Mesenchymal stem cell (in vitro differentiated cells and primary cell): ENCODE data around the gene IFNL3.

ENCODE experiments used
- DNase-seq: peaks from one replicate; pipeline ENCODE4 v3.0.0-alpha.2; 2013
- H2AFZ ChIP-seq: one replicate; pipeline ENCODE4 v1.6.1; 2013; ENCODE audit warnings: low read depth, mild to moderate bottlenecking, control low read depth, inconsistent platforms, low read length, moderate library complexity
- H2AK5ac ChIP-seq: 2 replicates; pipeline ENCODE4 v1.6.1; 2013; ENCODE audit warnings: low read length, moderate library complexity, mild to moderate bottlenecking, inconsistent platforms; ENCODE audit not compliant: severe bottlenecking
- H2BK120ac ChIP-seq: one replicate; pipeline ENCODE4 v1.6.1; 2013; ENCODE audit warnings: low read depth, mild to moderate bottlenecking, inconsistent platforms, low read length, moderate library complexity
- H2BK12ac ChIP-seq, 2 experiments: one replicate each; pipeline ENCODE4 v1.6.1; 2013; ENCODE audit warnings: inconsistent platforms in 2 of 2, low read length in 2 of 2, mild to moderate bottlenecking in 2 of 2, moderate library complexity in 2 of 2, control low read depth in 1 of 2
- H2BK15ac ChIP-seq: one replicate; pipeline ENCODE4 v1.6.1; 2013; ENCODE audit warnings: mild to moderate bottlenecking, low read depth, inconsistent platforms; ENCODE audit not compliant: poor library complexity, severe bottlenecking
- H2BK5ac ChIP-seq: 2 replicates; pipeline ENCODE4 v1.6.1; 2013; ENCODE audit warnings: low read depth, mild to moderate bottlenecking, low read length, control low read depth, inconsistent platforms; ENCODE audit not compliant: poor library complexity, severe bottlenecking
- H3K14ac ChIP-seq, 2 experiments: one replicate each; pipeline ENCODE4 v1.6.1; 2013; ENCODE audit warnings: inconsistent platforms in 2 of 2, low read length in 2 of 2, control low read depth in 1 of 2, mild to moderate bottlenecking in 1 of 2, moderate library complexity in 1 of 2
- H3K18ac ChIP-seq, 2 experiments: one replicate each; pipeline ENCODE4 v1.6.1; 2013; ENCODE audit warnings: inconsistent platforms in 2 of 2, low read length in 2 of 2, control low read depth in 1 of 2, low read depth in 1 of 2, mild to moderate bottlenecking in 1 of 2
- H3K23ac ChIP-seq, 2 experiments: one replicate each; pipeline ENCODE4 v1.6.1; 2013; ENCODE audit warnings: inconsistent platforms in 2 of 2, low read length in 2 of 2, mild to moderate bottlenecking in 2 of 2, moderate library complexity in 2 of 2, control low read depth in 1 of 2
- H3K27ac ChIP-seq: 2 replicates; pipeline ENCODE4 v1.5.1; 2013; ENCODE audit warnings: mild to moderate bottlenecking, moderate library complexity, low read length, control low read depth, inconsistent platforms; ENCODE audit not compliant: poor library complexity, severe bottlenecking
- H3K27me3 ChIP-seq, 2 experiments: 2 replicates each; pipeline versions ENCODE4 v1.6.1 to v1.7.0; 2013; ENCODE audit warnings: low read length in 2 of 2, mild to moderate bottlenecking in 2 of 2, moderate library complexity in 2 of 2, control low read depth in 1 of 2, inconsistent platforms in 1 of 2; ENCODE audit not compliant: control insufficient read depth in 1 of 2, insufficient read depth in 1 of 2
- H3K36me3 ChIP-seq, 2 experiments: 2 replicates each; pipeline versions ENCODE4 v1.6.1 to v1.7.0; 2013; ENCODE audit warnings: low read length in 2 of 2, control low read depth in 1 of 2, inconsistent platforms in 1 of 2, low read depth in 1 of 2, mild to moderate bottlenecking in 1 of 2; ENCODE audit not compliant: insufficient read depth in 2 of 2, control insufficient read depth in 1 of 2
- H3K4ac ChIP-seq, 2 experiments: one replicate each; pipeline ENCODE4 v1.6.1; 2013; ENCODE audit warnings: inconsistent platforms in 2 of 2, low read length in 2 of 2, mild to moderate bottlenecking in 2 of 2, moderate library complexity in 2 of 2, control low read depth in 1 of 2, low read depth in 1 of 2
- H3K4me1 ChIP-seq: 2 replicates; pipeline ENCODE4 v1.6.1; 2013; ENCODE audit warnings: low read depth, low read length, control low read depth; ENCODE audit not compliant: control insufficient read depth, insufficient read depth
- H3K4me2 ChIP-seq: 2 replicates; pipeline ENCODE4 v1.6.1; 2013; ENCODE audit warnings: low read length, mild to moderate bottlenecking, inconsistent platforms; ENCODE audit not compliant: poor library complexity, severe bottlenecking
- H3K4me3 ChIP-seq, 2 experiments: 2 replicates each; pipeline versions ENCODE4 v1.5.1 to v1.7.0; 2013; ENCODE audit warnings: low read length in 2 of 2, mild to moderate bottlenecking in 2 of 2, control low read depth in 1 of 2, low read depth in 1 of 2; ENCODE audit not compliant: insufficient read depth in 1 of 2
- H3K79me1 ChIP-seq: replicated peaks from 2 replicates; pipeline ENCODE4 v1.6.1; 2013; ENCODE audit warnings: mild to moderate bottlenecking, control low read depth, low read length, inconsistent platforms; ENCODE audit not compliant: poor library complexity, severe bottlenecking
- H3K9ac ChIP-seq: 2 replicates; pipeline ENCODE4 v1.7.0; 2013; ENCODE audit warnings: mild to moderate bottlenecking, low read length, moderate library complexity
- H3K9me3 ChIP-seq: 2 replicates; pipeline ENCODE4 v1.7.0; 2013; ENCODE audit warnings: mild to moderate bottlenecking, low read length; ENCODE audit not compliant: control insufficient read depth
- H4K8ac ChIP-seq: one replicate; pipeline ENCODE4 v1.6.1; 2013; ENCODE audit warnings: inconsistent platforms, mild to moderate bottlenecking, low read length, moderate library complexity
- H4K91ac ChIP-seq: one replicate; pipeline ENCODE4 v1.6.1; 2013; ENCODE audit warnings: mild to moderate bottlenecking, low read length, inconsistent platforms
- WGBS: methylation state at CpG from one replicate; pipeline ENCODE4 v1.1.7; 2013; ENCODE audit warnings: mixed read lengths; 5-methylcytosine and 5-hydroxymethylcytosine counted together

The IFNL3 gene

DNA sequence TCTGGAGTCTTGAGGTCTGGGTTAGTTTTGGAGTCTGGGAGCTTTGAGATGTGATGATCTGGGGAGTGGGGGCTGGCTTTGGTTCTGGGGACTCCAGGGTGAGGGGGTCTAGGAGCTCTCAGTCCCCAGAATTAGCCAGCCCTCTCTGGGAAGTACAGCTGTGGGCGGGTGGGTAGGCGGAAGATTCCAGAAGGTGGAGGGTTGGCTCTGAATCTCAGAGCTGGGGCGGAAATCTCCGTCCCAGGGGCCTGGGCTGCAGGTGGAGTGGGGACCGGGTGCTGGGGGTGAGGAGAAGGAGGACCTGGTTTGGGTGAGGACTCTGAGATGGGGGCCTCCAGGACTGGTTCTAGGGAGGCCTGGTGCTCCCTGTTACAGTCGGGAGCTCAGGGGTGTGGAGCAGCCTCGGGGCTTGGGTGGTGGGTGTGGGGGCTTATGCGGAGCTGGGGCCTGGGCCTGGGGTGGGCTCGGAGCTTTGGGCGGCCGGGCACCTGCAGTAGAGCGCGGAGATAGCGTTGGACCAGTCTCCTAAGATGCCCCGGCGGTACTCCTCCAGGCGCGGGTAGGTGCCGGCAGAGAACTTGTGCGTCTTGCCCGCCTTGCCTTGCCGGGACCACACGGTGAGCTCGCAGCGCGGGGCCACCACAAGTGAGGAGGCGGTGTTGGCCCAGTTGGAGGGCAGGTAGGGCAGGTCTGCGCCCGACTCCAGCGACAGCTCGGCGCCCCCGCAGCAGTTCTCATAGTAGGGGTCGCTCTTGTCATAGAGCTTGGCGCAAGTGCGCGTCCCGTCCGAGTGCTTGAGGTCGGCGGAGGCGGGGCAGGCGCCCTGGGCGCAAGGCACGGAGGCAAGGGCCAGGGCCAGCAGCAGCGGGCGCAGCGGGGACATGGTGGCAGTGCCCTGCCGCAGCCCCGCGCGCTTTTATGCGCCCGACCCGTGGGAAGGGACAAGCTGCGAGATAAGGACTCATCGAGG, 41.1 kb downstream of the IFNL3 start, which contains the start of gene SYCN:
SYCN (minus strand) TSS at position 892 of the 970 bp plus-strand sequence; CDS start at position 883, 9 bp downstream.
- no peak within 1 kb of the TSS for H3K9ac ChIP-seq
- no peak within 1 kb of the TSS for H2AFZ ChIP-seq
- H3K79me1 ChIP-seq = no peaks in the 10 kb centered on the region
- no peak within 1 kb of the TSS for H3K14ac ChIP-seq
- H2BK120ac ChIP-seq = no peak within 1 kb of the TSS
- no peaks in the 10 kb centered on the region for H3K36me3 ChIP-seq
- H3K4me3 ChIP-seq = no peak within 1 kb of the TSS
- no peak within 1 kb of the TSS for H2BK15ac ChIP-seq
- no peak within 1 kb of the TSS for H4K8ac ChIP-seq
- no peak within 1 kb of the TSS for H3K4ac ChIP-seq
- 30% methylated on average over 57 of the region's 57 CpGs for WGBS
- no peak within 1 kb of the TSS for H3K27ac ChIP-seq
- H3K9me3 ChIP-seq = no peaks in the 10 kb centered on the region
- H2BK5ac ChIP-seq = no peak within 1 kb of the TSS
- no peak within 1 kb of the TSS for H4K91ac ChIP-seq
- peaks cover 7% of the 10 kb centered on the region for H3K4me1 ChIP-seq
- H3K23ac ChIP-seq = no peak within 1 kb of the TSS
- DNase-seq = no peak
- H3K4me2 ChIP-seq = no peak within 1 kb of the TSS
- H3K18ac ChIP-seq = no peak within 1 kb of the TSS
- no peak within 1 kb of the TSS for H2BK12ac ChIP-seq
- H2AK5ac ChIP-seq = no peak within 1 kb of the TSS
- H3K27me3 ChIP-seq = peaks cover 55 to 74% of the 10 kb centered on the region in 2 experiments

- Histone ChIP-seq H3K9me3 (no peaks in the 10 kb centered on the region), H3K79me1 (no peaks in the 10 kb centered on the region)
These were observed 41.8 kb downstream of the IFNL3 start for GRCh38 chr19:39202998-39203355.

DNA sequence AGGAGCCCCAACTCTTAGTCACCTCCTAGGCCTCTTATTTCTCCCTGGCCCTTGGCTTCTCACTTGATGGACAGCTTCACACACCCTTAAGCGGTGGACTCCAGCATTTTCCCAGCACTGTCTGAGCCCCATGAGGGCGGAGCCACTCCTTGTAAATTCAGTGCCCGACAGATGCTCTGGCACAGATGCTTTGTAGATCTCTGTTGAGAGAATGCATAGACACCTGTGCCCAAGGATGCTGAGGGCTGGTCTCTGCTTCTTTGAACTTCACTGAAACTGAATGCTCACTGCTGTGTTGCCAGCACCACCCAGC, 44.0 kb downstream of the IFNL3 start:
- Histone ChIP-seq H3K4me3 (no peak overlapping the region), H3K36me3 (no peaks in the 10 kb centered on the region), H3K14ac (no peak overlapping the region), H2AFZ (no peak overlapping the region), H2BK12ac (no peak overlapping the region), H3K4ac (no peak overlapping the region), H2AK5ac (no peak overlapping the region), H2BK120ac (no peak overlapping the region), H3K9ac (no peak overlapping the region), H3K9me3 (no peaks in the 10 kb centered on the region), H3K27me3 (peaks cover 72 to 78% of the 10 kb centered on the region in 2 experiments), H4K8ac (no peak overlapping the region), H3K23ac (no peak overlapping the region), H3K4me2 (no peak overlapping the region), H3K18ac (no peak overlapping the region), H3K4me1 (peaks cover 13% of the 10 kb centered on the region), H4K91ac (no peak overlapping the region), H3K27ac (no peak overlapping the region), H3K79me1 (no peaks in the 10 kb centered on the region), H2BK15ac (no peak overlapping the region), H2BK5ac (no peak overlapping the region)
- DNase-seq = no peak
- 85% methylated on average over 3 of the region's 3 CpGs for WGBS

More at GRCh38 chr19:39202998-39203355, 41.8 kb downstream of the IFNL3 start:
- no peak overlapping the region for H2BK15ac ChIP-seq
- no peak overlapping the region for H2AFZ ChIP-seq
- no peak overlapping the region for H2BK12ac ChIP-seq
- no peak overlapping the region for H4K91ac ChIP-seq
- H3K14ac ChIP-seq = no peak overlapping the region
- WGBS = 100% methylated on average over 1 of the region's 1 CpG
- no peak for DNase-seq
- H4K8ac ChIP-seq = no peak overlapping the region
- no peak overlapping the region for H3K9ac ChIP-seq
- H2AK5ac ChIP-seq = no peak overlapping the region
- no peak overlapping the region for H3K23ac ChIP-seq
- H3K4ac ChIP-seq = no peak overlapping the region
- peaks cover 56 to 71% of the 10 kb centered on the region in 2 experiments for H3K27me3 ChIP-seq
- H3K4me3 ChIP-seq = no peak overlapping the region
- peaks cover 6% of the 10 kb centered on the region for H3K4me1 ChIP-seq
- no peak overlapping the region for H3K27ac ChIP-seq
- H3K18ac ChIP-seq = no peak overlapping the region
- no peak overlapping the region for H2BK5ac ChIP-seq
- no peak overlapping the region for H2BK120ac ChIP-seq
- no peaks in the 10 kb centered on the region for H3K36me3 ChIP-seq
- no peak overlapping the region for H3K4me2 ChIP-seq

DNA sequence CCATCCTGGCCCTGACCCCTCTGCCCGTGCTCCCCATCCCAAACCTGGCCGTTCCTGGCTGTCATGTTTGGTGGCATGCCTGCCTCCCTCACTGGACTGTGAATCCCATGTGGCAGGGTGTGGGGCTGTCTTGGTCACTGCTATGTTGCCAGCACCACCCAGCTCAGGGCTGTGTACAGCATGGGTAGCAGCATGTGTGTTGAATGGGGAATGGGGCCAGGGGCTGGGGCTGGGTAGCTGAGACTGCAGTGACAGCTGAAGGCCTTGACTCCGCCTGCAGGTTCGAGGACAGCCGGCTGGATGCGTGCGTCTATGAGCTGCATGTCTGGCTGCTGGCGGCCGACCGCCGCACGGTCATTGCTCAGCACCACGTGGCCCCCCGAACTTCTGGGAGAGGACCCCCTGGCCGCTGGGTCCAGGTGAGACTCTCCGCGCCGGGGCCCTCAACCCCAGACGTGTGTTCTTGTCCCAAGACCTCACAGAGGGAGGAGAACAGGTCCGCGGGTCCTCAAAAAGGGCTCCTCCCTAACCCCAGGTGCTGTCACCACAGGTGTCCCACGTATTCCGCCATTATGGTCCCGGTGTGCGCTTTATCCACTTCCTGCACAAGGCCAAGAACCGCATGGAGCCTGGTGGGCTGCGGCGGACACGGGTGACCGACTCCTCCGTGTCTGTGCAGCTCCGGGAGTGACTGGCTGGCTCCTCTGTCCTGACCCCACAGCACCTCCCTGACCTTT, 44.6 kb downstream of the IFNL3 start:
- Histone ChIP-seq H4K8ac (no peak overlapping the region), H3K27ac (no peak overlapping the region), H3K27me3 (peaks cover 76 to 83% of the 10 kb centered on the region in 2 experiments), H3K9ac (no peak overlapping the region), H4K91ac (peak overlapping the region; percentile 55), H2BK12ac (no peak overlapping the region), H3K4me2 (no peak overlapping the region), H3K4me1 (peaks cover 14% of the 10 kb centered on the region), H2AK5ac (no peak overlapping the region), H2AFZ (no peak overlapping the region), H3K23ac (no peak overlapping the region), H3K9me3 (no peaks in the 10 kb centered on the region), H3K36me3 (no peaks in the 10 kb centered on the region), H3K4ac (no peak overlapping the region), H3K4me3 (no peak overlapping the region), H2BK5ac (no peak overlapping the region), H3K79me1 (no peaks in the 10 kb centered on the region), H2BK15ac (no peak overlapping the region), H3K18ac (no peak overlapping the region), H3K14ac (no peak overlapping the region), H2BK120ac (no peak overlapping the region)
- DNase-seq = no peak
- 84% methylated on average over 32 of the region's 32 CpGs for WGBS
